MG63 (cell line): ENCODE measurements around the gene GPR158. TPM values are rescaled to one million over a fixed set of nuclear protein-coding genes. Genes with fewer than 3 reads are reported as not detected.

Experiments
- DNase-seq: peaks from one replicate; pipeline ENCODE4 v3.0.0-alpha.2; 2020
- H3K27me3 ChIP-seq: fragments of 250-450 bp; sonication (Bioruptor Pico); 2 replicates; pipeline ENCODE4 v1.5.1; 2020; ENCODE audit warnings: mild to moderate bottlenecking, moderate library complexity
- H3K36me3 ChIP-seq: fragments of 250-450 bp; sonication (Bioruptor Pico); 2 replicates; pipeline ENCODE4 v1.5.1; 2020; ENCODE audit warnings: mild to moderate bottlenecking, moderate library complexity
- H3K4me3 ChIP-seq: fragments of 250-450 bp; sonication (Bioruptor Pico); 2 replicates; pipeline ENCODE4 v1.5.1; 2020; ENCODE audit warnings: mild to moderate bottlenecking, moderate library complexity
- H3K9me3 ChIP-seq: fragments of 250-450 bp; sonication (Bioruptor Pico); 2 replicates; pipeline ENCODE4 v1.5.1; 2020; ENCODE audit warnings: mild to moderate bottlenecking, moderate library complexity
- total RNA-seq: library from RNA; depleted of rRNA; stranded (reverse); fragments of >200 nt; shearing (Covaris generic); gene quantifications from 2 replicates; pipeline ENCODE4 v1.2.3, GENCODE V29; 2014; ENCODE audit warnings: low replicate concordance

The GPR158 gene
- total RNA-seq, 1 experiment from 2014 or later: not detected

DNA sequence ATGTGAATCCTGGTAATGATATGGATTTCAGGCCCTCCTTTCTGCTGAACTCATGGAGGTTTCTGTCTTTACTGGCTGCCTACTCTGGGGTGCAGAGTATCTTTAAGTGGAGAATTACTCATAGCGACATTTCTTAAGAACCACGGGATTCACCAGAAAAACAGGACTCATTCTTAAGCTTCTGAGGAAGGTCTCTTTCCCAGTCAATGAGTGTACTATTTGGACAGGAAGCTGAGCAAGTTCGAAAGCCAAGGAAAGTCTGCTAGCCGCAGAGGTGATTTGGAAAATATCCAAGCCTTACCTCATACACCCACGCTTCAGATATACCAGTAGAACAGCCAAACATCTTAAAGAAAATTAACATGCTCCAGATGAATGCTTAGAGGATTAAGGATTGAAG, 381.7 kb downstream of the GPR158 start:
- Histone ChIP-seq H3K27me3 (0 out of 2 replicates have a peak, but pooled peaks cover 5% of the 10 kb centered on the region), H3K9me3 (no peaks in the 10 kb centered on the region), H3K36me3 (no peaks in the 10 kb centered on the region), H3K4me3 (no peak overlapping the region)
- DNase-seq: peak; percentile 2

DNA sequence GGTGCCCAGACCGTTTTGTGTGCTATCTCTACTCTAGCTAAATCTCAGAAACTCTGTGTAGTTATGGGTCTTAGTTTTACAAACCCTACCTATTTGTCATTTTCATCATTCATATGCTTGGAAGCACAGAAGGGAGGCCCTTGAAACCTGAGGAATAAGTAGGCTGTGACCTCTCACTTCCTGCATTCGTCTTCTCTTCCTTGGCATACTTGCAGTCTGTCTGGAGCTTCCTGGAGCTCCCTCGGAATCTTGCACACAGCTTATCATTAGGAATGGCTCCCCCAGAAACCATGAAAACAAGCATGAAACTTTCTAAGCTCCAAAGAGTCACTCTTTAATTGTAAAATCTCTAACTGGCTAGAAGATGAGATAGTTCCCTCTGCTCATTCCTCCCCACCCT, 382.3 kb downstream of the GPR158 start:
- no peaks in the 10 kb centered on the region for H3K9me3 ChIP-seq
- no peaks in the 10 kb centered on the region for H3K36me3 ChIP-seq
- no peak overlapping the region for H3K4me3 ChIP-seq
- no peak for DNase-seq
- H3K27me3 ChIP-seq: 0 out of 2 replicates have a peak, but pooled peaks cover 4% of the 10 kb centered on the region

DNA sequence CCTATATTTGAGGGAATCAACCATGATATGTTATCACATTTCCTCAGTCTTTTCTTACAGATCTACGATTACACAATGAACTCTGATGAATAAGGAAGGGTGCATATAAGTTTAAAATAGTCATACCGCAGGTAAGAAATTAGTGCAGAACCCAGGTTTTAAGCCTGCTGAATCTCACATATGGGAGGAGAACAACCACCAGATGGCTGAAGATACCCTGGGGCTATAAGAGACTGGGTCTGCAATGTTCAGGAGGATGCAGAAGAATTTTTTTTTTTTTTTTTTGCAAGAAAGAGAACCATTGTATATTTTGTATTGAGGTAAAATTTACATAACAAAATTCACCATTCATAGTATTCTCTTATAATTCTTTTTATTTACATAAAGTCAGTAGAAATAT, 387.0 kb downstream of the GPR158 start:
- no peak for DNase-seq
- no peaks in the 10 kb centered on the region for H3K27me3 ChIP-seq
- H3K4me3 ChIP-seq: no peak overlapping the region
- H3K9me3 ChIP-seq: no peaks in the 10 kb centered on the region
- H3K36me3 ChIP-seq: no peaks in the 10 kb centered on the region

DNA sequence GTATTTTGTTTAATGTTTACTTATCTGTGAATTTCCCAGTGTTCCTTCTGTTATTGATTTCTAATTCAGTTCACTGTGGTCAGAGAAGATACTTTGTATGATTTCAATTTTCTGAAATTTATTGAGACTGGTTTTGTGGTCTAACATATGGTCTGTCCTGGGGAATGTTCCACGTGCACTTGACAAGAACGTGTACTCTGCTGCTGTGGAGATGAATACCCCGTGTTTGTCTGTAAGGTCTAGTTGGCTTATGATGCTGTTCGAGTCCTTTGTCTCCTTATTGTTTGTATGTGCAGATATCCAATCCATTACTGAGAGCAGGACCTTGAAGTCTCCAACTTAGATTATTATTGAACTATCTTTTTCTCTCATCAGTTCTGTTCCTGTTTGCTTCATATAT, 387.7 kb downstream of the GPR158 start:
- Histone ChIP-seq H3K4me3 (no peak overlapping the region), H3K27me3 (no peaks in the 10 kb centered on the region), H3K9me3 (no peaks in the 10 kb centered on the region), H3K36me3 (no peaks in the 10 kb centered on the region)
- DNase-seq: no peak

DNA sequence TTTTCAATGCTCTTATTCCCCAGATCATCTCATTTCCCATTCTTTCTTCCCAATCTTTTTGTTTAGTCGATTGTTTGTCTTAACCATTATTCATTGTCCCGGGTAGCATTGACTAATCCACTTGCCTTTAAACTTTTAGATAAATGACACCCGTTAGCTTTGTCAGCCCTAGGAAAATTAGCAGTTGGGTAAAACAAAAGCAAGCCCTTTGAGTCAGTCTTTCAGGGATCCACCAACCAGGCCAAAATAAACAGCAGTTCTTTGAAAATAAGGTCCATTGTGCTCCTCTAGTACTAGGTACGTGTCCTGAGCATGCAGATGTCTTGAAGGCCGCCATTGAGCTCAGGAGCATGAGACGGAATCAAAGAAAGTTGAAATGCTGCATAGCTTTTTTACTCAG, 389.6 kb downstream of the GPR158 start:
- no peak for DNase-seq
- H3K36me3 ChIP-seq: no peaks in the 10 kb centered on the region
- H3K4me3 ChIP-seq: no peak overlapping the region
- H3K27me3 ChIP-seq: no peaks in the 10 kb centered on the region
- H3K9me3 ChIP-seq: no peaks in the 10 kb centered on the region

DNA sequence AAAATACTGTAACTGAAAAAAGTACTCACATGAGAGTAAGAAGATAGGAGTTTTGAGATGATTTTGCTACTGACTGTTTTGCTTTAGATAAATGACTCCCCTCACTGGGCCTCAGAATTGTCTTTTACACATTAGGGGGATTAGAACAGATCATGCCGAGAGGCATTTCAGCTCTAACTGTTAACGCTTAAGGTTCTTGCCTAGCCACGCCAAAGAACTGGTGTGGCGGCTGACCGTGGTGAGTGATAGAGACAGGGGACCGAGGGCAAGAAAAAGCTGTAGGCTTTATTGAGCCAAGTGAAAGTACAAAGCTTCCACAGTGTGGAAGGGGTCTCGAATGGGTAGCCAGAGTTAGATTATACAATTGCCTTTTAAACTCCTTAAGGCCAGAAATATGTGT, 390.8 kb downstream of the GPR158 start:
- no peak overlapping the region for H3K4me3 ChIP-seq
- H3K27me3 ChIP-seq: no peaks in the 10 kb centered on the region
- DNase-seq: no peak
- H3K36me3 ChIP-seq: no peaks in the 10 kb centered on the region
- no peaks in the 10 kb centered on the region for H3K9me3 ChIP-seq

DNA sequence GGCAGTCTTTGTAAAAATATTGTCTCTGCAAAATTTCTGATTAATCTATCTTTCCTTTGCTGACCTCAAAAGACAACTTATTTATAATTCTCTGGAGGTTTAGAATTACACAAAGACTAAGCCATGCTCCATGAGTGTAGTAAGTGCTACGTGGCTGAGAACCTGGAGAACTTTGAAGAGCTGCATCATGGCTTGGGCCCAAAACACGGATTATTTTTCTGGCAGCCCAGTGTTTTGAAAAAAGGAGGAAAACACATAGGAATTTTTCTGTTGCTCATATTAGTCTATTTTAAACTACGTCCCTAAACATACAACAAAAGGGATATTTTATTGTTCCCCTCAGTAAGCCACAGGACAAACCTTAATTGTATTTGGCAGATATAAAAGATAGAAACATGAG, 398.5 kb downstream of the GPR158 start:
- H3K9me3 ChIP-seq: no peaks in the 10 kb centered on the region
- no peaks in the 10 kb centered on the region for H3K27me3 ChIP-seq
- no peaks in the 10 kb centered on the region for H3K36me3 ChIP-seq
- no peak overlapping the region for H3K4me3 ChIP-seq
- DNase-seq: no peak

DNA sequence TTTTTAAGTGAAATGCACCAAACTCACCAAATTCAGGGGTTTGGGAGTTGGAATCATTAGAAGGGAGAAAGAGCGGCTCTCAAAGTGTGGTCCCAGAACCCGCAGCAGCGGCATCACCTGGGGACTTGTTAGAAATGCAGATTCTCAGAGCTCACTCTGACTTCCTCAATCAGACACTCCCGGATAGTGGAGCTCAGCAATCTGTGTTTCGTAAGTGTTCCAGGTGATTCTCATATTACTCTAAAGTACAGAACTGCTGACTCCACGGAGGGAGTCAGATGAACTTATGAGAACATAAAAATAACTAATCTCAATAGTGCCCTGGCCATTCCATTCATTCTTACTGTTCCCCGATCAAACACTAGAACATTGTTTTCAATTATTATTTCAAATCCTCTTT, 400.5 kb downstream of the GPR158 start:
- no peaks in the 10 kb centered on the region for H3K9me3 ChIP-seq
- no peaks in the 10 kb centered on the region for H3K27me3 ChIP-seq
- no peak for DNase-seq
- H3K4me3 ChIP-seq: no peak overlapping the region
- no peaks in the 10 kb centered on the region for H3K36me3 ChIP-seq

DNA sequence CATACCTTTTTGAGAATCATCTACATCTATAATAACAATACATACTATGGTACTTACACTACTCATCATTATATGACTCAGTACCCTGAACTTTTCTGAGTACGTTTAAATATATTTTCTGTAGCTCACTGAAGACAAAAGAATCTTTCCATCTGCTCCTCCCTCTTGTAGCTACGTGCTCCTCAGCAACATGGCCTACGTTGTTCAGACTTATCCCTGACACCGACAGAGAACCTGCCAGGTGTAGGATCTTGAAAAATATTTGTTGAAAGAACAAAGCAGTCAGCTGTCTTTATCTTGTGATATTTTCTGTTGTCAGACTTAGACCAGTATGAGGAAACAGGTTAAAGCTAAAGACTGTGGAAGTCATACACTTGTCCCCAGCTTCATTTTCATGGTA, 403.3 kb downstream of the GPR158 start:
- Histone ChIP-seq H3K9me3 (no peaks in the 10 kb centered on the region), H3K36me3 (no peaks in the 10 kb centered on the region), H3K27me3 (no peaks in the 10 kb centered on the region), H3K4me3 (no peak overlapping the region)
- DNase-seq: no peak

DNA sequence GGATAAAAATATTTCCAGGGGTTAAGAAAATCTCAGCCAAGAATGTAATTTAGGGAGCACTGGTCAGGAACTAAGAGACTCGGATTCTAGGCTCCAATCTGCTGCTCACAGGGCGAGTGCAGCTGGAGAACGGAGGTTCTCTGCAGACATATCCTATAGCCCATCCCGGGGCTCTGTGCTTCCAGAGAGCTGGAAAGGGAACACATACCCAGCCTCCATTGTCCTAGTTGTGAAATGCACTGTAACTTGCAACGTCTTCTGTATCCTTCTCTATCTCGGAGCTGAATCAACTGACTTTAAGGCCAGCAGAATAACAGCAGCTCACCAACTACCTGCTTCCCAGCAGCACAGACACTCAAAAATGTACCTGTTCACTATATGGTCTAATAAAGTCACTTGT, 408.2 kb downstream of the GPR158 start:
- Histone ChIP-seq H3K4me3 (no peak overlapping the region), H3K36me3 (no peaks in the 10 kb centered on the region), H3K27me3 (no peaks in the 10 kb centered on the region), H3K9me3 (no peaks in the 10 kb centered on the region)
- DNase-seq: no peak

DNA sequence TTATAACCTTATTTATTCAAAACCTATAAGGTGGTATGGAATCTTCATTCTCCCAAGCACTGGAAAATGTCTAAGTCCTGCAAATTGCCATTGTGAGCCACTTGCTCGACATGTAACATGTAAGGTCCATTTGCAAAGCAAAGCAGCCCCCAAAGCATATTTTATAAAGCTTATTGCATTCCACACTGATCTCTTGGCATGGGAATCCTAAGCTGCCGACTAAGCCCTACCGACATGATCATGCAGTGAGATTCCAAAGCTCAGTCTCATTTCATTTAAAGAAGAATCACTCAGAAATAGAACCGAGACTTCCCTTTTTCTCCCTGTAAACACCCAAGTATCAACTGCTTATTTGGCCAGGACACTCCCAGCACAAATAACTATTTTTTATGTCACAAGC, 425.9 kb downstream of the GPR158 start:
- Histone ChIP-seq H3K36me3 (no peaks in the 10 kb centered on the region), H3K4me3 (no peak overlapping the region), H3K9me3 (no peaks in the 10 kb centered on the region), H3K27me3 (no peaks in the 10 kb centered on the region; the same call in 1 of the 2 replicates)
- DNase-seq: no peak

DNA sequence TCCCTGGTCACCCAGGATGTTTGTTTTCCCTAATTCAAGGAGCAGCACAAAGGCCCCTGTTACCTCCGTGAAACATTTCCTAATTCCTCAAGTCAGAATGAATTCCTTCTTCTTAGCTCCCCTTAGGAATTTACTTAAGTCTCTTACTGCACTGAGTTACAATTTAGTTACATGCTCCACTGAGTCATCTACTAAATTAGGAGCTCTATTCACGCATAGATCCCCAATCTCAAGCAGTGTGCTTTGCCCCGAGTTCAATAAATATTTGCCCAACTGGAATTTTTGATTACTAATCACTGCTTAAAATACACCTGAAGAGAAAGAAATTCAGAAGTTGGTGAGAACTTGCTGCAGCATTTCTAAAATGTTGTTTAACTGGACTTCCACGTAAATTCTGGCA, 429.8 kb downstream of the GPR158 start:
- no peaks in the 10 kb centered on the region for H3K36me3 ChIP-seq
- no peaks in the 10 kb centered on the region; the same call in 1 of the 2 replicates for H3K27me3 ChIP-seq
- H3K9me3 ChIP-seq: no peaks in the 10 kb centered on the region
- no peak for DNase-seq
- no peak overlapping the region for H3K4me3 ChIP-seq

DNA sequence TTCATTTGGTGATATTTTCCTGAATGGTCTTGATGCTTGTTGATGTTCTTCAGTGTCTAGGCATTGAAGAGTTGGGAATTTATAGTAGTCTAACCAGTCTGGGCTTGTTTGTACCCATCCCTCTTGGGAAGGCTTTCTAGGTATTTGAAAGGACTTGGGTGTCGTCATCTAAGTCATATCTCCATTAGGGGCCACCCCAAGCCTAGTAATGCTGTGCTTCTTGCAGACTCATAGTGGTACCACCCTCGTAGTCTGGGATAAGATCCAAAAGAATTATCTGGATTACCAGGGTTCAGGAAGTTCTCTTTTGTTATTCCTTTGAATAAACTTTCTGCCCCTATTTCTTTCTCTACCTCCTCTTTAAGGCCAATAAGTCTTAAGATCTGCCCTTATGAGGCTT, 439.9 kb downstream of the GPR158 start:
- no peaks in the 10 kb centered on the region for H3K27me3 ChIP-seq
- no peaks in the 10 kb centered on the region for H3K9me3 ChIP-seq
- no peaks in the 10 kb centered on the region for H3K36me3 ChIP-seq
- no peak for DNase-seq
- no peak overlapping the region for H3K4me3 ChIP-seq

DNA sequence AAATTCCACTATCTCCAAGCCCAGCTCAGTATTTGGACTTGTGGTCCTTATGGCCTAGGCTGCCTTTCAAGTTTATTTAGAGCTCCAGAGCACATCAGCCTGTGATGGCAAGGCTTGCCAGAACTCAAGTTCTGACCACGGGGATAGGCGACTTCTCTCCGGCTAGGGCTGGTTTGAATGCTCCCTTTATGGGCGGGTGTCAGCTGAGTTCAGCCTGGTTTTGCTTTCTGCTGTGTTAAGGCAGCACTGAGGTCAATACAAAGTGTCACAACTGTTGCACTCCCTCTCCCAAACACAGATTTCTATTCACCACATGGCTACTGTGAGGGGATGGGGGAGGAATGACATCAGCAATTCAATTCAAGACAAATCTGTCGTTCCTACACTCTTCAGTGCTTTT, 441.1 kb downstream of the GPR158 start:
- no peak for DNase-seq
- Histone ChIP-seq H3K9me3 (no peaks in the 10 kb centered on the region), H3K27me3 (no peaks in the 10 kb centered on the region), H3K36me3 (no peaks in the 10 kb centered on the region), H3K4me3 (no peak overlapping the region)

DNA sequence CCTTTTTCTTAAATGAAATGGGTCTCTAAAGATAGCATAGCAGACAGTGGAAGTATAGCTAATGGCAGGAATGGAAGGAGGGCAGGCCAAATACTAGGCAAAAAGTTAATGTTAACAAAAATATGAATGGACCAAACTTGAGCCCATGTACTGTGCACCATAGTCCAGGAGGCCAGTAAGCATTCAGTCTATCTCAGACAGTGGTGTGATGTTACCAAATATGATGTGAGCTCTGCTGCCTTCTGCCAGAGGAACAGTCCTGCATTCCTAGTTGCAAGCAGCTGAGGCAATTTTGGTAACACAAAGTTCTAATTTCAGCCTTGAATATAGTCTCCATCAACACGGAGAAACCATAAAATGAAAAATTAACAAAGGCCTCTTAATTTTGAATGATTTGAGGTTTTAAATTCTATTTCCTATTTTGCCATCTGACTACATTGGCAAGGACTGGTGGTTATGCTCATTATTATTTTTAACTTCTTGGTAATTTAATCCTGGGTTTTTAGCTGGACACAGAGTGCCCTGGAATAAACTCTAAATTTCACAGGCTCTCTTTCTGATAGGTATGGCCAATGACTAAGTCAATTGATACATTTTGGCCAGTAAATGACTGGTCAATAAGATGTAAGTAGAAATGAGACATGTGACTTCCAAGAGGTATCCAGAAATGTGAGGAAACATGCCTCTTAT, 442.2 kb downstream of the GPR158 start:
- H3K36me3 ChIP-seq: no peaks in the 10 kb centered on the region
- H3K27me3 ChIP-seq: no peaks in the 10 kb centered on the region
- H3K4me3 ChIP-seq: no peak overlapping the region
- H3K9me3 ChIP-seq: no peaks in the 10 kb centered on the region
- no peak for DNase-seq

DNA sequence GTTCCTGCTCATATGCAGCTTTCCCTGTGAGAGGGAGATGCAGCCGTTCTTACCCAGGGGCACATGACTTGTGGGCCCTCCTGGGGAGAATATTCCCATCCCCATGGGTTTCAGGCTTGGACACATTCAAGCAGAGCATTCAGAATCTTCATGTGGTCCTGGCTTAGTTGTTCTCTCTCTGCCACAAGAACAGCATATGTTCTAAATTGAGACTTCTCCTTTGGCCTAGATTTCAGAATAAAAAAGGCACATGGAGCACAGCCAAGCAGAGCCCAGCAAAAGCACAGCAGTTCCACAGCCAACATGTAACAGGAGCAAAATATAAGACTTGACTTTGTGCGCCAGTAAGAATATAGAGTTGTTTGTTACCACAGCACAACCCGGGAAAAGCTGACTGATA, 452.8 kb downstream of the GPR158 start:
- no peak overlapping the region for H3K4me3 ChIP-seq
- no peaks in the 10 kb centered on the region for H3K27me3 ChIP-seq
- H3K9me3 ChIP-seq: no peaks in the 10 kb centered on the region
- DNase-seq: no peak
- no peaks in the 10 kb centered on the region for H3K36me3 ChIP-seq

DNA sequence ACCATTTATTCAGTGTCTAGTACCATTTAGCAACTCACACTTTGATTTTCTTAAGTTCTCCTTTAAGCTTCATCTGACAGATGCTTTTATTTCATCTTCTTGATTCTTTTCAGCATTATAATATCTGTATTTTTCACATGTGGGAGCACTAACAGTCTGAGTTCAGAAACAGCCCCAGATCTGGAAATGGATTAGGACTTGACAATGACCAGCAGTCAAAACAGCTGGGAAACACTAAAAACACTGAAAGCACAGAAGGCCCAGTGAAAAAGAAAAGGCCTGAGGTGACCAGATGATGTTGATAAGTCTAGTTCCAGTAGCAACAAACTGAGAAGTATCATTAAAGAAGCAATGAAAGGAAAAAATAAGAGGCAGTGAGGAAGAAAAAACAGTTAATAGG, 454.5 kb downstream of the GPR158 start:
- Histone ChIP-seq H3K27me3 (no peaks in the 10 kb centered on the region), H3K4me3 (no peak overlapping the region), H3K36me3 (no peaks in the 10 kb centered on the region), H3K9me3 (no peaks in the 10 kb centered on the region)
- DNase-seq: no peak

DNA sequence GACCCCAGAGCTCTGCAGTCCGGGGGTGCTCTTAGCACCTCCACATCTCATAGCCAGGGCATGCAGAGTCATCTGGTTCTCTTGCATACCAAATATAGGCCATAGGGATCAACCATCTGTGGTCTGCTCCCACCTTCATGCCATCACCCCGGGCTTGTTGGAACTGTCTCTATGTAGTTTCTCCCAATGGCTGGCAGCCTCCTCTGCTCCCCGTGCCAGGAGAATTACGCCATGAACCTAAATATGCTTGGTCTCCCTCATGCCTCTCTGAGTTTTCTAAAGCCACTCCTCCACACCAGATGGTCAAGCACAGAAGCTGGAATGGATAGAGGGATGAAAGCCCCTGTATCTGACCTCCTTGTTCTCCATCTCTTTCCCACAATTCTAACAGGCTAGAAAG, 456.7 kb downstream of the GPR158 start:
- Histone ChIP-seq H3K4me3 (no peak overlapping the region), H3K27me3 (no peaks in the 10 kb centered on the region), H3K9me3 (no peaks in the 10 kb centered on the region), H3K36me3 (no peaks in the 10 kb centered on the region)
- DNase-seq: peak; percentile 2

DNA sequence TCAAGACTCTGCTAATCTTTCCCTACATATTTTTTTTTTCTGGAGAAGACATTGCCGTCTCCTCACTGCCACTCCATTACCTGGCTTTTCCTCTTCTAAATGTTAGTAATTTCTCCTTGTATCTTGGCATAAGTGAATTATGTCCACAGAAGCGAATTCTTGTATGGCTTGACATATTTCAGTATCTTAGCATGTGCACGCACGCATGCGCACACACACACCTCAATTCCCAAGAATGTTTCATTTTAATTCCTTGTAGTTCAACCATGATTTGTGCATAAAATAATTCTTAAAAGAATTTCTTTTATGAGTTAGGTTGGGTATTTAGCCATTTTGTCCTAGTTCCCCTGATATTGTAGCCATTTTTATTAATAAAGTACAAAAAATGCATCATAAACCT, 458.0 kb downstream of the GPR158 start:
- no peak for DNase-seq

More for the DNA sequence above, 458.0 kb downstream of the GPR158 start:
- Histone ChIP-seq H3K36me3 (no peaks in the 10 kb centered on the region), H3K4me3 (no peak overlapping the region), H3K9me3 (no peaks in the 10 kb centered on the region), H3K27me3 (no peaks in the 10 kb centered on the region)
